Colonic mucosa (tissue), 4 donors: ENCODE measurements around the gene SRSF8. TPM values are rescaled to one million over a fixed set of nuclear protein-coding genes. Genes with fewer than 3 reads are reported as not detected.

Experiments used
- DNase-seq: peaks from one replicate; pipeline ENCODE4 v3.0.0-alpha.2; 2020
- H3K27ac ChIP-seq: fragments of 200-600 bp; one replicate; pipeline ENCODE4 v1.8.0; 2021
- H3K27me3 ChIP-seq: fragments of 200-600 bp; one replicate; pipeline ENCODE4 v1.8.0; 2021
- H3K36me3 ChIP-seq: fragments of 200-600 bp; one replicate; pipeline ENCODE4 v1.8.0; 2021
- H3K4me1 ChIP-seq: fragments of 200-600 bp; one replicate; pipeline ENCODE4 v1.8.0; 2021; ENCODE audit warnings: mild to moderate bottlenecking
- H3K4me3 ChIP-seq: fragments of 200-600 bp; one replicate; pipeline ENCODE4 v1.8.0; 2021
- H3K9ac ChIP-seq, 2 donors: one replicate each; pipeline ENCODE4 v1.7.0; 2013; ENCODE audit warnings: control low read depth in 2 of 2, low read depth in 2 of 2, low read length in 2 of 2
- H3K9me3 ChIP-seq: fragments of 200-600 bp; one replicate; pipeline ENCODE4 v1.8.0; 2021
- intact Hi-C: fragments of 100-400 bp; cut with DNase I; formaldehyde crosslinking; loops from one replicate; pipeline ENCODE4 v1.14.1; 2022
- total RNA-seq, 2 donors: library from RNA; stranded (reverse); fragmentation: NEBNext Ultra II Directional in 1 of 2; extraction: Animal tissue kit (Norgen Biotek cat#: 25700) in 1 of 2; gene quantifications; one replicate each; pipeline ENCODE4 v1.2.1, GENCODE V29; 2021
- TF ChIP-seq, protein P1 (sequence below): fragments of 200-600 bp; IDR thresholded peaks from one replicate; pipeline ENCODE4 v1.8.0; 2022; ENCODE audit warnings: antibody characterized with exemption, mild to moderate bottlenecking
- donor health status: healthy.
- donor health status: DM: no; HTN: no; CAD: no.
- donor health status: DM: no; HTN: no; CAD: no.

SRSF8 gene
- total RNA-seq, 2 donors from 2014 or later = 39.4 to 43.4 TPM

DNA sequence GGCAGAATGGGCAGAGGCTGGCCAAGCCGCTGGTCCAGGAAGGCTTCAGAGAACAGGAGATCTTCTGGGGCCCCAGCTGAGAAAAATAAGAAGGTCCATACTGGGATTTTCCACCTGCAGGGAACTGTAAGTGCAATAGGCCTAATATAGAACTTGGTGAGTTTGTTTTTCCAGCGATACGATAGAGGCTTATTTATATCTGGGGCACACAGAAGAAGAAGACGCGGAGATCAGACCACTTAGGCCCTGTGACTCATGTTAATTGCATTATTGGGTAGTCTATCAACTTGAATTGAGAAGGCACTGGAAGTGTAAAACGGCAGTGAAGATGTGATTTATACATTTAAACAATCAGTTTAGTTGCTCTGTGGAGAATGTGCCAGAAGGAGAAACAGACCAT lies 7.7 kb upstream of the SRSF8 start:
- H3K36me3 ChIP-seq = no peaks in the 10 kb centered on the region
- TF ChIP-seq, protein P1, sequence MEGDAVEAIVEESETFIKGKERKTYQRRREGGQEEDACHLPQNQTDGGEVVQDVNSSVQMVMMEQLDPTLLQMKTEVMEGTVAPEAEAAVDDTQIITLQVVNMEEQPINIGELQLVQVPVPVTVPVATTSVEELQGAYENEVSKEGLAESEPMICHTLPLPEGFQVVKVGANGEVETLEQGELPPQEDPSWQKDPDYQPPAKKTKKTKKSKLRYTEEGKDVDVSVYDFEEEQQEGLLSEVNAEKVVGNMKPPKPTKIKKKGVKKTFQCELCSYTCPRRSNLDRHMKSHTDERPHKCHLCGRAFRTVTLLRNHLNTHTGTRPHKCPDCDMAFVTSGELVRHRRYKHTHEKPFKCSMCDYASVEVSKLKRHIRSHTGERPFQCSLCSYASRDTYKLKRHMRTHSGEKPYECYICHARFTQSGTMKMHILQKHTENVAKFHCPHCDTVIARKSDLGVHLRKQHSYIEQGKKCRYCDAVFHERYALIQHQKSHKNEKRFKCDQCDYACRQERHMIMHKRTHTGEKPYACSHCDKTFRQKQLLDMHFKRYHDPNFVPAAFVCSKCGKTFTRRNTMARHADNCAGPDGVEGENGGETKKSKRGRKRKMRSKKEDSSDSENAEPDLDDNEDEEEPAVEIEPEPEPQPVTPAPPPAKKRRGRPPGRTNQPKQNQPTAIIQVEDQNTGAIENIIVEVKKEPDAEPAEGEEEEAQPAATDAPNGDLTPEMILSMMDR = no peak
- no peaks in the 10 kb centered on the region for H3K27me3 ChIP-seq
- intact Hi-C loops = loop anchor here (10.0 kb wide), 1 partner anchor 706 kb away; no protein-coding TSS in a partner anchor
- H3K9ac ChIP-seq = no peak overlapping the region
- DNase-seq = no peak
- H3K4me3 ChIP-seq = no peak overlapping the region
- H3K4me1 ChIP-seq = no peaks in the 10 kb centered on the region
- H3K9me3 ChIP-seq = no peaks in the 10 kb centered on the region
- no peak overlapping the region for H3K27ac ChIP-seq

DNA sequence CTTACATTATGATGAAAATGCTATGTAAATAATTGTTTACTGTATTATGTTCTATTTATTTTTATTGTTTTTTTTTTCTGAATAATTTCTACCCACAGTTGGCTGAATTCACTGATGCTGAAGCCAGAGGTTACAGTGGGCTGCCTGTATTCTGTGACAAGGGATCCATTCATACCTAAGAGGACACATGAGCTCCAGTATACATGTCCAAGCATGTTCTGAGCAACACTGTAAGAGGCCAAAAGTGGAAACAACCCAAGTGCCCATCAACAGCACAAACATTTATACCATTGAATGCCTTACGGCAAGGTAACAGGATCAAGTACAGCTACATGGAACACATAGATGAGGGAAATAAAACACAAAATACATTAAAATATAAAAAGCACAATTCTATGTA lies 1.4 kb upstream of the SRSF8 start:
- intact Hi-C loops = loop anchor here (10.0 kb wide), 1 partner anchor 649 kb away; no protein-coding TSS in a partner anchor
- H3K9ac ChIP-seq = no peak overlapping the region
- TF ChIP-seq, protein P1 = no peak

DNA sequence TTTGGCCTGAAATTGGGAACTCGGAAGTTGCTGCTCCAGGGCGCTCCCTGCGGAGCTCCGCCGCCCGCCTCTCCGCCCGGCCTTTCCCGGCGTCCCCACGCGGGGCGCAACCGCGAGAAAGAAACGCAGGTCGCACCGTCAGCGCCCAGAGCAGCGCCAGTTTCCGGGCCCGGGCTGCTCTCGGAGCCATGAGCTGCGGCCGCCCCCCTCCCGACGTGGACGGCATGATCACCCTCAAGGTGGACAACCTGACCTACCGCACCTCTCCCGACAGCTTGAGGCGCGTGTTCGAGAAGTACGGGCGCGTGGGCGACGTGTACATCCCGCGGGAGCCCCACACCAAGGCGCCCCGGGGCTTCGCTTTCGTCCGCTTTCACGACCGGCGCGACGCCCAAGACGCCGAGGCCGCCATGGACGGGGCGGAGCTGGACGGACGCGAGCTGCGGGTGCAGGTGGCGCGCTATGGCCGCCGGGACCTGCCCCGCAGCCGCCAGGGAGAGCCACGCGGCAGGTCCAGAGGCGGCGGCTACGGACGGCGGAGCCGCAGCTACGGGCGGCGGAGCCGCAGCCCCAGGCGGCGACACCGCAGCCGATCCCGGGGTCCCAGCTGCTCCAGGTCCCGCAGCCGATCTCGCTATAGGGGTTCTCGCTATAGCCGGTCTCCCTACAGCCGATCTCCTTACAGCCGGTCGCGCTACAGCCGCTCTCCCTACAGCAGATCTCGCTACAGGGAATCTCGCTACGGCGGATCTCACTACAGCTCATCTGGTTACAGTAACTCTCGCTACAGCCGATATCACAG lies 521 bp downstream of the SRSF8 start:
- peaks cover 10% of the 10 kb centered on the region for H3K4me1 ChIP-seq
- peak; percentile 77 for DNase-seq
- H3K9ac ChIP-seq = peak overlapping the region; percentile 72 to 94
- TF ChIP-seq, protein P1 = peak; percentile 44
- intact Hi-C loops = loop anchor here (10.0 kb wide), 1 partner anchor 648 kb away; no protein-coding TSS in a partner anchor
- H3K27me3 ChIP-seq = no peaks in the 10 kb centered on the region
- H3K36me3 ChIP-seq = no peaks in the 10 kb centered on the region
- H3K9me3 ChIP-seq = no peaks in the 10 kb centered on the region
- H3K4me3 ChIP-seq = peak overlapping the region; percentile 79
- H3K27ac ChIP-seq = peak overlapping the region; percentile 98

More for the DNA sequence above, 1.4 kb upstream of the SRSF8 start:
- no peak overlapping the region for H3K27ac ChIP-seq
- no peaks in the 10 kb centered on the region for H3K36me3 ChIP-seq
- peaks cover 10% of the 10 kb centered on the region for H3K4me1 ChIP-seq
- H3K27me3 ChIP-seq = no peaks in the 10 kb centered on the region
- H3K9me3 ChIP-seq = no peaks in the 10 kb centered on the region
- no peak overlapping the region for H3K4me3 ChIP-seq
- DNase-seq = no peak

DNA sequence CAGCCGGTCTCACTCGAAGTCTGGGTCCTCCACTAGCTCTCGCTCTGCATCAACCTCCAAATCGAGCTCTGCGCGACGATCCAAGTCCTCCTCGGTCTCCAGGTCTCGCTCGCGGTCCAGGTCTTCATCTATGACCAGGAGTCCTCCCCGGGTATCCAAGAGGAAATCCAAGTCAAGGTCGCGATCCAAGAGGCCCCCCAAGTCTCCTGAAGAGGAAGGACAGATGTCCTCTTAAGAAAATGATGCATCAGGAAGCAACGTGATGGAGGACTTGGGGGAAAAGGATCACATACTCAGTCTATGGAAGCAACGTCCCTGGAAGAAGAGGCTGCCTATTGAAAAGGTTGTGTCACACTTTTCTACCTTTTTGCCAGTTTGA lies 1.1 kb downstream of the SRSF8 start:
- Histone ChIP-seq H3K4me3 (peak overlapping the region; percentile 79), H3K36me3 (no peaks in the 10 kb centered on the region), H3K27ac (peak overlapping the region; percentile 98), H3K4me1 (peaks cover 10% of the 10 kb centered on the region), H3K27me3 (no peaks in the 10 kb centered on the region), H3K9ac (peak overlapping the region; percentile 72 to 94), H3K9me3 (no peaks in the 10 kb centered on the region)
- TF ChIP-seq, protein P1 = no peak
- DNase-seq = peak; percentile 65
- intact Hi-C loops = loop anchor here (10.0 kb wide), 1 partner anchor 647 kb away; no protein-coding TSS in a partner anchor

DNA sequence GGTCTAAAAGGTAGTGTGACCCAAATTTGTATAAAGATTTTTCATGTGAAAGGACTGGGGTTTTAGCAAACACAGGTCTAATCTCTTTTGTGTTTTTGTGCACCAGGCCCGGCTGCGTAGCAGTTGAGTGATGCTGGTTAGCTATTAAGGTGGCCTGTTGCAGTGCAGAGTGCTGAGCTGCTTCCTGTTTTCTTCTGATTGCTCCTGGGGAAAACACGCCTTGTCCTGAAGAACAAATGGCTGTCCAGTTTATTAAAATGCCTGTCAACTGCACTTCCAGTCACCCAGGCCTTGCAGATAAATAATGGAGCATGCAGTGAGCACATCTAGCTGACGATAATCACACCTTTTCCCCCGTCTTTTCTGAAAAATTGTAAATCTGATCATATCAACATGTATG lies 1.8 kb downstream of the SRSF8 start:
- peaks cover 10% of the 10 kb centered on the region for H3K4me1 ChIP-seq
- DNase-seq = peak; percentile 89
- H3K9me3 ChIP-seq = no peaks in the 10 kb centered on the region
- peak overlapping the region; percentile 72 to 94 for H3K9ac ChIP-seq
- H3K27me3 ChIP-seq = no peaks in the 10 kb centered on the region
- peak overlapping the region; percentile 79 for H3K4me3 ChIP-seq
- TF ChIP-seq, protein P1 = no peak
- no peaks in the 10 kb centered on the region for H3K36me3 ChIP-seq
- intact Hi-C loops = loop anchor here (10.0 kb wide), 1 partner anchor 646 kb away; no protein-coding TSS in a partner anchor
- peak overlapping the region; percentile 98 for H3K27ac ChIP-seq
